Esophagus muscularis mucosa (tissue), 4 donors: ENCODE measurements around the gene RFK. TPM values are rescaled to one million over a fixed set of nuclear protein-coding genes. Genes with fewer than 3 reads are reported as not detected.

ENCODE experiments used
- DNase-seq: peaks from one replicate; pipeline ENCODE4 v3.0.0-alpha.2; 2017; ENCODE audit errors: extremely low spot score
- H3K27ac ChIP-seq, 4 donors: fragments of 200-600 bp; sonication (generic); replicated peaks in 1 of 4; 1 replicate in 3 of 4; 2 replicates in 1 of 4; pipeline ENCODE4 v1.5.1; 2016 to 2019; ENCODE audit warnings: mild to moderate bottlenecking in 1 of 4
- H3K27me3 ChIP-seq, 4 donors: fragments of 200-600 bp; sonication (generic); one replicate each; pipeline versions ENCODE4 v1.5.1 to v1.6.0; 2016 to 2019
- H3K36me3 ChIP-seq, 4 donors: fragments of 200-600 bp; sonication (generic); one replicate each; pipeline ENCODE4 v1.5.1; 2016 to 2019
- H3K4me1 ChIP-seq, 4 donors: fragments of 200-600 bp; sonication (generic); one replicate each; pipeline ENCODE4 v1.5.1; 2016 to 2019
- H3K4me3 ChIP-seq, 4 donors: fragments of 200-600 bp; sonication (generic); 1 replicate in 2 of 4; 2 replicates in 2 of 4; pipeline ENCODE4 v1.5.1; 2016 to 2019; ENCODE audit warnings: mild to moderate bottlenecking in 4 of 4, moderate library complexity in 1 of 4
- H3K9me3 ChIP-seq, 4 donors: fragments of 200-600 bp; sonication (generic); 1 replicate in 3 of 4; 2 replicates in 1 of 4; pipeline ENCODE4 v1.5.1; 2016 to 2019
- EP300 ChIP-seq: sonication (generic); formaldehyde crosslinking; IDR thresholded peaks from one replicate; pipeline ENCODE4 v1.6.1; 2017; ENCODE audit warnings: antibody characterized with exemption
- POLR2A ChIP-seq: fragments of 450-650 bp; IDR thresholded peaks from one replicate; pipeline ENCODE4 v1.6.1; 2017; ENCODE audit warnings: antibody characterized with exemption, moderate library complexity, mild to moderate bottlenecking, low read depth
- POLR2AphosphoS5 ChIP-seq, 2 donors: sonication (generic); formaldehyde crosslinking; IDR thresholded peaks; one replicate each; pipeline ENCODE4 v1.6.1; 2017; ENCODE audit warnings: antibody characterized with exemption in 2 of 2
- WGBS: methylation state at CpG from one replicate; pipeline ENCODE4 v1.1.5; 2018; 5-methylcytosine and 5-hydroxymethylcytosine counted together
- intact Hi-C: fragments of 100-400 bp; cut with DNase I; formaldehyde crosslinking; loops from one replicate; pipeline ENCODE4 v1.15.1; 2023
- total RNA-seq, 4 donors: library from RNA; depleted of rRNA; stranded (reverse); fragments of >200 nt; gene quantifications; one replicate each; pipeline versions ENCODE4 v1.1.0 to v1.2.1, GENCODE V29; 2016
- TF ChIP-seq, protein P1 (sequence below), 3 experiments: fragments of 200-600 bp in 2 of 3; fragments of 450-650 bp in 1 of 3; sonication (generic) in 2 of 3; IDR thresholded peaks; one replicate each; pipeline ENCODE4 v1.5.1; 2017 to 2019; ENCODE audit warnings: antibody characterized with exemption in 3 of 3, mild to moderate bottlenecking in 2 of 3, moderate library complexity in 1 of 3

RFK gene
- total RNA-seq, 4 donors from 2014 or later, result 19.1 to 27.3 (median 19.6) TPM

DNA sequence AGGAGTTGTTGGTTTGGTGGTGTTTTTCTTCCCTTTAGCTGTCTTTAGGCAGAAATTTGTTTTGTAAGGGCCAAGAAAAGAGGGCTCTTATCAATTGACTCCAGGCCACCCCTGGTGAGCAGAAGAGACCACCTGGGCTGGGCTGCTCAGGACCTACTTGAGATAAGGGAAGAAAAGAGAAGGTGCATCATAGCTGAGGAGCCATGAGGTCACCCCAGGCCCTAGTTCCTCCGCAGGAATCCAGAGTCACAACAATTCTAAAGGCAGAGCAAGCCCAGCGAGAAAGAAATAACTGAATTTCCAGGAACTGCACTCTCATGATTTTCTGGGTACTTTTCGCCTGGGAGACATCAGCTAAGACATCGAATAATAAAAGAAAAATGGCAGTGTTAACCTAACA, 34.9 kb downstream of the RFK start:
- Histone ChIP-seq H3K4me3 (no peak overlapping the region), H3K9me3 (no peaks in the 10 kb centered on the region), H3K36me3 (no peaks in the 10 kb centered on the region), H3K27ac (no peak overlapping the region), H3K4me1 (no peaks in the 10 kb centered on the region), H3K27me3 (no peaks in the 10 kb centered on the region)
- intact Hi-C loops, result no loop called here
- no peak for TF ChIP-seq POLR2AphosphoS5 (IDR thresholded peaks at IDR 0.05)
- no peak for DNase-seq
- 84% methylated on average over 4 of the region's 4 CpGs for WGBS

DNA sequence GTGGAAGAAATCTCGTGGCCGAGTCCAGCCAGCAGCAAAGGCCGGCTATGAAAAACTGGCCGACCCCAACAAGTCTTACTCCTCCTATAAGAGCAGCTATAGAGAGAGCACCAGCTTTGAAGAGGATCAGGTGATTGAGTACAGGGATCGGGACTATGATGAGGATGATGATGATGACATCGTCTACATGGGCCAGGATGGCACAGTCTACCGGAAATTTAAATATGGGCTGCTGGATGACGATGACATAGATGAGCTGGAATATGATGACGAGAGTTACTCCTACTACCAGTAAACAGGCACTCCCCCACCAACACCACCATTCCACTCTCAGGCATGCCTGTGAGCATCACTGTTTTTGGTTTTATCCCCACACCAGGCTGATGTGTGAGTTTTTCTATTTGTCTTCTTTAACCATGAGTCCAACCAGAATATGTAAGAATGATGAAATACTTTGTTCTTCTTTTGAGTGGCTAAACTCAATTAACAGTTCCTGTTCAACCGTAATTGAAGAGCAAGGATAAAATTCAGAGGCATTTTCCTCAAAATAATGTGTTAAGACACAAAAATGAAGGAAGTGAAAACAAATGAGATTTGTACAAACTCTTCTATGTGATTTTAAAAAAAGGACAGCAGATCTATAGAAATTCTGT, 35.5 kb downstream of the RFK start:
- H3K9me3 ChIP-seq, result no peaks in the 10 kb centered on the region
- TF ChIP-seq EP300 (no peak), POLR2AphosphoS5 (IDR thresholded peaks at IDR 0.05) (no peak), POLR2A (no peak)
- TF ChIP-seq, protein P1, sequence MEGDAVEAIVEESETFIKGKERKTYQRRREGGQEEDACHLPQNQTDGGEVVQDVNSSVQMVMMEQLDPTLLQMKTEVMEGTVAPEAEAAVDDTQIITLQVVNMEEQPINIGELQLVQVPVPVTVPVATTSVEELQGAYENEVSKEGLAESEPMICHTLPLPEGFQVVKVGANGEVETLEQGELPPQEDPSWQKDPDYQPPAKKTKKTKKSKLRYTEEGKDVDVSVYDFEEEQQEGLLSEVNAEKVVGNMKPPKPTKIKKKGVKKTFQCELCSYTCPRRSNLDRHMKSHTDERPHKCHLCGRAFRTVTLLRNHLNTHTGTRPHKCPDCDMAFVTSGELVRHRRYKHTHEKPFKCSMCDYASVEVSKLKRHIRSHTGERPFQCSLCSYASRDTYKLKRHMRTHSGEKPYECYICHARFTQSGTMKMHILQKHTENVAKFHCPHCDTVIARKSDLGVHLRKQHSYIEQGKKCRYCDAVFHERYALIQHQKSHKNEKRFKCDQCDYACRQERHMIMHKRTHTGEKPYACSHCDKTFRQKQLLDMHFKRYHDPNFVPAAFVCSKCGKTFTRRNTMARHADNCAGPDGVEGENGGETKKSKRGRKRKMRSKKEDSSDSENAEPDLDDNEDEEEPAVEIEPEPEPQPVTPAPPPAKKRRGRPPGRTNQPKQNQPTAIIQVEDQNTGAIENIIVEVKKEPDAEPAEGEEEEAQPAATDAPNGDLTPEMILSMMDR (IDR thresholded peaks at IDR 0.05), result no peak
- 94% methylated on average over 10 of the region's 10 CpGs for WGBS
- intact Hi-C loops, result no loop called here
- no peak overlapping the region for H3K27ac ChIP-seq
- no peaks in the 10 kb centered on the region for H3K27me3 ChIP-seq
- DNase-seq, result no peak
- no peak overlapping the region for H3K4me3 ChIP-seq
- no peaks in the 10 kb centered on the region for H3K4me1 ChIP-seq
- no peaks in the 10 kb centered on the region for H3K36me3 ChIP-seq

DNA sequence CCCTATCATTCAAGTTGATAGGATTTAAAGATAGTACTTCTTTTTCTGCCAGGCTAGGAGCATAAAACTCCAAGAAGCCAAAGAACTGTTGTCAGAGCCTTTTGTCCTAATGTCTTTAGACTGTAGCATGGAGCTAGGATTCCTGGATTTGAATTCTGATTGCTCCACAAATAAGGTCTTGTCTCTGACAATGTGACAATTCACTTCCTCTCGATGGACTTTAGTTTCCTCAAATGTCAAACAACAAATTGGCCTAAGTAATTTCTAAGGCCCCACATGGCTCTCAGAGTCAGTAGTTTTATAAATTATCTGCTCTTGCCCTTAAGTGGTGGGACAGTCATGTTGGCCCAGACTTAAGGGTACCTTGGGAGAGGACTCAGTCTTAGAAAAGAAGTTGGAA, 36.7 kb downstream of the RFK start:
- Histone ChIP-seq H3K27ac (no peak overlapping the region), H3K27me3 (no peaks in the 10 kb centered on the region), H3K4me1 (no peaks in the 10 kb centered on the region), H3K36me3 (no peaks in the 10 kb centered on the region), H3K4me3 (no peak overlapping the region), H3K9me3 (no peaks in the 10 kb centered on the region)
- TF ChIP-seq POLR2AphosphoS5 (IDR thresholded peaks at IDR 0.05) (no peak), EP300 (no peak), POLR2A (no peak)
- TF ChIP-seq, protein P1 (IDR thresholded peaks at IDR 0.05), result no peak
- intact Hi-C loops, result no loop called here
- DNase-seq, result no peak
- WGBS, result 63% methylated on average over 1 of the region's 1 CpG

DNA sequence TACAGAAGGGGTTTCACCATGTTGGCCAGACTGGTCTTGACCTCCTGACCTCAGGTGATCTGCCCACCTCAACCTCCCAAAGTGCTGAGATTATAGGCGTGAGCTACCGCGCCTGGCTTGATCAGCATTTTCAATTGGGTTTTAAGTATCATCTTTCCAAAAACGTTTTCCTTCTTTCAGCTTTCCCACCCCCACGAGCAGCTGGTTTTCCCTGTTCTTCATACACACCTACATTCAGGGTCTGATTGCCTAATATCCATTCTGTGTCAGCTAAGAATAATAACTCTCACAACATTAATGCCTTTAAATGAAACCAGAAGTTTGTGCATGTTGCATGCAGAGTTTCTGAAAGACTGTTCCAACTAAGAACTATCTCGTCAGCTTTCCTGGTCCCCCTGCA, 38.3 kb downstream of the RFK start:
- no peak for TF ChIP-seq POLR2AphosphoS5 (IDR thresholded peaks at IDR 0.05)
- TF ChIP-seq, protein P1 (IDR thresholded peaks at IDR 0.05), result no peak
- TF ChIP-seq POLR2A, result no peak
- TF ChIP-seq EP300, result no peak
- WGBS, result 81% methylated on average over 6 of the region's 6 CpGs
- Histone ChIP-seq H3K27ac (no peak overlapping the region), H3K9me3 (no peaks in the 10 kb centered on the region), H3K36me3 (no peaks in the 10 kb centered on the region), H3K4me3 (no peak overlapping the region), H3K4me1 (no peaks in the 10 kb centered on the region), H3K27me3 (no peaks in the 10 kb centered on the region)
- intact Hi-C loops, result no loop called here
- no peak for DNase-seq

DNA sequence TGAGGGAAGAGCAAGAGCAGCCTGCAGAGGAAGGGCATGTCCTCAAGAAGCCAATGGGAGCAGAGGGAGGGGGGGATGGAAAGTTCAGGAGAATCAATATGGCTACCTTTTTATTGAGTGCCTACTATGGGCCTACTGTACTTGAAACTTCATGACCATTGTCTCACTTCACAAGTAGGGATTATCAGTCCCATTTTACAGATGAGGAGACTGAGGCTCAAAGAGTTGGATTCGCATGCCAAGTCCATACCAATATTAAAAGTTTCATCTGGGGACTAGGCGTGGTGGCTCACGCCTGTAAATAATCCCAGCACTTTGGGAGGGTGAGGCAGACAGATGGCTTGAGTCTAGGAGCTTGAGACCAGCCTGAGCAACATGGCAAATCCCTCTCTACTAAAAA, 40.0 kb downstream of the RFK start:
- Histone ChIP-seq H3K36me3 (no peaks in the 10 kb centered on the region), H3K27ac (no peak overlapping the region), H3K9me3 (no peaks in the 10 kb centered on the region), H3K27me3 (no peaks in the 10 kb centered on the region), H3K4me1 (no peaks in the 10 kb centered on the region), H3K4me3 (no peak overlapping the region)
- 97% methylated on average over 3 of the region's 3 CpGs for WGBS
- intact Hi-C loops, result no loop called here
- TF ChIP-seq, protein P1 (IDR thresholded peaks at IDR 0.05), result no peak
- no peak for TF ChIP-seq POLR2AphosphoS5 (IDR thresholded peaks at IDR 0.05)
- TF ChIP-seq EP300, result no peak
- no peak for TF ChIP-seq POLR2A
- no peak for DNase-seq
